ENCODE data around the gene SORCS2. TPM values are rescaled to one million over a fixed set of nuclear protein-coding genes. Genes with fewer than 3 reads are reported as not detected.

The SORCS2 gene
- total RNA-seq, 1 donor from 2014 or later, result 3.0 TPM

GRCh38 chr4:7477695-7478094, 285.4 kb downstream of the SORCS2 start:
- DNase-seq (ENCODE audit: extremely low spot score, unreplicated experiment), result no peak
- no peak for TF ChIP-seq CTCF (IDR thresholded peaks at IDR 0.05)
- Mint-ChIP-seq H3K27ac (ENCODE audit: unreplicated experiment) (no peak overlapping the region), H3K4me1 (ENCODE audit: unreplicated experiment) (no peaks in the 10 kb centered on the region), H3K4me3 (ENCODE audit: unreplicated experiment) (no peak overlapping the region), H3K9me3 (ENCODE audit: unreplicated experiment) (no peaks in the 10 kb centered on the region), H3K27me3 (ENCODE audit: unreplicated experiment) (peaks cover 4% of the 10 kb centered on the region), H3K36me3 (ENCODE audit: unreplicated experiment) (no peaks in the 10 kb centered on the region)

- Mint-ChIP-seq H3K4me3 (ENCODE audit: unreplicated experiment) (no peak overlapping the region), H3K27me3 (ENCODE audit: unreplicated experiment) (no peaks in the 10 kb centered on the region), H3K4me1 (ENCODE audit: unreplicated experiment) (no peaks in the 10 kb centered on the region), H3K36me3 (ENCODE audit: unreplicated experiment) (no peaks in the 10 kb centered on the region), H3K9me3 (ENCODE audit: unreplicated experiment) (no peaks in the 10 kb centered on the region), H3K27ac (ENCODE audit: unreplicated experiment) (no peak overlapping the region)
- no peak for TF ChIP-seq CTCF (IDR thresholded peaks at IDR 0.05)
- no peak for DNase-seq (ENCODE audit: extremely low spot score, unreplicated experiment)
Observed at GRCh38 chr4:7478665-7479064, 286.3 kb downstream of the SORCS2 start.

- no peak overlapping the region for H3K4me3 Mint-ChIP-seq (ENCODE audit: unreplicated experiment)
- H3K36me3 Mint-ChIP-seq (ENCODE audit: unreplicated experiment), result no peaks in the 10 kb centered on the region
- no peaks in the 10 kb centered on the region for H3K4me1 Mint-ChIP-seq (ENCODE audit: unreplicated experiment)
- H3K9me3 Mint-ChIP-seq (ENCODE audit: unreplicated experiment), result no peaks in the 10 kb centered on the region
- no peak overlapping the region for H3K27ac Mint-ChIP-seq (ENCODE audit: unreplicated experiment)
- no peak for TF ChIP-seq CTCF (IDR thresholded peaks at IDR 0.05)
- peaks cover 4% of the 10 kb centered on the region for H3K27me3 Mint-ChIP-seq (ENCODE audit: unreplicated experiment)
- no peak for DNase-seq (ENCODE audit: extremely low spot score, unreplicated experiment)
Observed at GRCh38 chr4:7480423-7480822, 288.1 kb downstream of the SORCS2 start.

GRCh38 chr4:7481227-7481626, 288.9 kb downstream of the SORCS2 start:
- peaks cover 4% of the 10 kb centered on the region for H3K27me3 Mint-ChIP-seq (ENCODE audit: unreplicated experiment)

GRCh38 chr4:7485096-7485495, 292.8 kb downstream of the SORCS2 start:
- Mint-ChIP-seq H3K4me1 (ENCODE audit: unreplicated experiment) (no peaks in the 10 kb centered on the region), H3K9me3 (ENCODE audit: unreplicated experiment) (no peaks in the 10 kb centered on the region), H3K4me3 (ENCODE audit: unreplicated experiment) (no peak overlapping the region), H3K36me3 (ENCODE audit: unreplicated experiment) (no peaks in the 10 kb centered on the region), H3K27ac (ENCODE audit: unreplicated experiment) (no peak overlapping the region), H3K27me3 (ENCODE audit: unreplicated experiment) (peaks cover 35% of the 10 kb centered on the region)
- DNase-seq (ENCODE audit: extremely low spot score, unreplicated experiment), result no peak
- TF ChIP-seq CTCF (IDR thresholded peaks at IDR 0.05), result no peak

More at GRCh38 chr4:7481227-7481626, 288.9 kb downstream of the SORCS2 start:
- no peaks in the 10 kb centered on the region for H3K9me3 Mint-ChIP-seq (ENCODE audit: unreplicated experiment)
- no peak for TF ChIP-seq CTCF (IDR thresholded peaks at IDR 0.05)
- no peak for DNase-seq (ENCODE audit: extremely low spot score, unreplicated experiment)
- no peak overlapping the region for H3K4me3 Mint-ChIP-seq (ENCODE audit: unreplicated experiment)
- H3K36me3 Mint-ChIP-seq (ENCODE audit: unreplicated experiment), result no peaks in the 10 kb centered on the region
- H3K27ac Mint-ChIP-seq (ENCODE audit: unreplicated experiment), result no peak overlapping the region
- no peaks in the 10 kb centered on the region for H3K4me1 Mint-ChIP-seq (ENCODE audit: unreplicated experiment)
